HG03025 (cell line): Measurements from ENCODE around the gene GALE.
"Not testable (repeated sequence)": the region's sequence is repeated elsewhere in the genome, so short reads cannot be mapped to it uniquely, and the experiment has no call there.

Experiments used
- ATAC-seq: cut with Tn5 transposase; IDR thresholded peaks from one replicate; pipeline ENCODE4 v1.9.1; 2021; ENCODE audit warnings: mild to moderate bottlenecking, moderate library complexity; ENCODE audit not compliant: unreplicated experiment, low FRiP score

Gene GALE

DNA sequence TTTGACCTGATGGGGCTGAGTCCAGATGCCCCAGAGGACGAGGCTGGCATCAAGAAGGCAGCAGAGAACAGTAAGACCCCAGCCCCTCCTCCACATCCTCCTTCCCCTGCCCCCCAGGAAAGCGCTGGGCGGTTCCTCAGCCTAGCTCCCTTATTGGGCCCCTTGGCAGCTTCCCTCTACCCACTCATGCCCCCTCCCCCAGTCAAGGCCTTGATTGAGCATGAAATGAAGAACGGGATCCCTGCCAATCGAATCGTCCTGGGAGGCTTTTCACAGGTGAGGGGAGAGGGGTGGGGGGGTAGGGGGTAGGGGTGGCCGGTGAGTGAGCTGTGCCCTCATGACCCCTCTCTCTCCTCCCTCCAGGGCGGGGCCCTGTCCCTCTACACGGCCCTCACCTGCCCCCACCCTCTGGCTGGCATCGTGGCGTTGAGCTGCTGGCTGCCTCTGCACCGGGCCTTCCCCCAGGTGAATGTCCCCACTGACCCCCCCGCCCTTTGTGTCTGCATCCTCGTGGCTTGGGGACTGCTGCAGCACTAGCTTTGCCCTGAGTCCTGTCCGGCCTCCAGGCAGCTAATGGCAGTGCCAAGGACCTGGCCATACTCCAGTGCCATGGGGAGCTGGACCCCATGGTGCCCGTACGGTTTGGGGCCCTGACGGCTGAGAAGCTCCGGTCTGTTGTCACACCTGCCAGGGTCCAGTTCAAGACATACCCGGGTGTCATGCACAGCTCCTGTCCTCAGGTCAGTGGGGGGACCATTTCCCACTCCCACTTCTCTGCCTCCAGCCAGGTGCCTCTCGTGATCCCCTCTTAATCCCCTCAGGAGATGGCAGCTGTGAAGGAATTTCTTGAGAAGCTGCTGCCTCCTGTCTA, 6.5 kb downstream of the GALE start:
- ATAC-seq = no peak

- ATAC-seq = no peak
Measured at GRCh38 chr1:23793018-23793781, 7.4 kb downstream of the GALE start.

- ATAC-seq = no peak
Measured at GRCh38 chr1:23792151-23792945, 8.2 kb downstream of the GALE start.

DNA sequence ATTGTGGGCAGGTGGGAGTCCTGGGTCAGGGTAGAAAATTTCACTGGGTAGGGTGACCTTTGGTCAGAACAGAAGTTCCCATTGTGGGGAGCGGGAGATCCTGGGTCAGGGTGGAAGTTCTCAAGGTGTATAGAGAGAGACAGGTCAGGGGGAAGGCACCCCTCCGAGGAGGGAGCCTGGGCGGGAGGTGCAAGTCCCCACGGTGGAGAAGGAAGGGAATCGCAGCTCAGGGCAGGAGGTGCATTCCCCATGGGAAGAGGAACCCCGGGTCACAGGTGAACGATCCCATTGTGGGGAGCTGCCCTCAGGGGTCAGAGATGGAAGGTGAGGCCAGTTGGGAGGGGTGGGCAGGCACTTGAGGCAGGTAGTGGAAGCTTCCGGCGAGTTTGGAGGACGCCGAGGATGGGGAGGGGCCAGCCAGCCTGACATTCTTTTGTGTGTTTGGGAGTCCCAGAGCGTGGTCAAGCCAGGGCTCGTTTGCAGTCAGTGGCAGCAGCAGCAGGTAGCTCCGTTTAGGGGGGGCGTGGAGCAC, 9.0 kb downstream of the GALE start:
- no peak for ATAC-seq

DNA sequence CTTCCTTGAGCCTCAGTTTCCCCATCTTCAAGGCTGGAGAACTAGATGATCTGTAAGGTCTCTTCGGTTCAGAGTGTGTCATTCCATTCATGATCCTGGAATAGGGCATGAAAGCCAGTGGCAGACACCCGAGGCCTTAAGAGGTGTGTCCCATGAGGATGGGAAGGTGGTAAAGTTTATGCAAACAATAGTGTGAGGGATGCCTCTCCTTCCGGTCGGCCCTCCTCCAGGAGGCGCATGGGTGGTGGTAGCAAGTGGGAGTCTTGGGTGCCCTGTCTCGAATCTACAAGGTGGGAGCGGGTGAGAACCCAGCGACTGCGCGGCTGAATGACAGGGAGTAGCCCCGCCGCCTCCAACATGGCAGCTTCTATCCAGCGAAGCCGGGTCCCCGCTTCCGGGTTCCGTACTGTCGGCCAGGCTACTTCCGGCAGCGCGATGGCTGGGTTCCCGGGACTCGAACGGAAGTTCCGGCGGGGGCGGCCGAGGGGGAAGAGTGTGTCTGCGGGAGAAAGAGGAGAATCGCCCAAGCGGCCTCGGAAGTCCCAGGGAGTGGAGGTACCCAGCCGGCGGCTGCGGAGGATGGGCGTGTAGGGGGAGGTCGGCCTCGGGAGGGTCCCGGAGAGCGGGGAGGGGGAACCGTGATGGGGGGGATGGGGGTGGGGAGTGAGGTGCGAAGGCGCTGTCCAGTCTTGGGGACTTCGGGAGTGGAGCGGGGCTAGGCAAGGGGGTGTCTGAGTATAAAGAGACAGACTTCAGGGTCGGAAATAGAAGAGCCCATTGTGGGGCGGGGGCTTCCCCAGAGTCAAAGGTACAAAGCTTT, 9.6 kb downstream of the GALE start, which contains the start of gene LYPLA2:
Gene LYPLA2 (plus strand): TSS at position 450 of the 820 bp plus-strand sequence. CDS start 1,538 bp downstream, outside the sequence.
- peak; percentile 63 for ATAC-seq

- ATAC-seq = no peak
Measured at GRCh38 chr1:23788695-23789094, 11.9 kb downstream of the GALE start.

- no peak for ATAC-seq
Measured at GRCh38 chr1:23787701-23788100, 12.9 kb downstream of the GALE start.

GRCh38 chr1:23784846-23785245, 15.7 kb downstream of the GALE start:
- ATAC-seq = no peak

GRCh38 chr1:23783141-23783540, 17.4 kb downstream of the GALE start:
- ATAC-seq = not testable (repeated sequence)

DNA sequence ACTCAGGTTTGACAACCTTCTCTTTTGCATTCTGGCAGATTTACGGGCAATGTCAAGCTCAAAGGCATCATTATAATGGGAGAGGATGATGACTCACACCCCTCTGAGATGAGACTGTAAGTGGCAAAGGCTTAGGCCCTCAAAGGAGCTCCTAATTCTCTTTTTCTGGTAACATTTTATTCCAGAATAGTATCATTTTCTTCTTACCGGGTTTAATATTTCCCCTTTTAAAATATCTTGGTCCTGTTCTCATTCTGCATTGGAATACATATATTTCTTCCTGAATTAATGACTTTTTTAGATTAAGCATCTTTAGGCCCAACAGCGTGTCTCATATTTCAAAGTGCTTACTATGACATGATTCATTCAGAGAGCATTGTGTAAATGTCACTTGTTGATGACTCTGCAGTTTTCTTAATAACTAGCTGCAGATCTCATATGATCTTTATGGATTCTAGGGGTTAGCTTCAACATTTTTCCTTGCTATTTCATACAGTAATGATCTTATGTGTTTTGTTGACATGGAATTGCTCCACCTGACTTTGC, 20.7 kb downstream of the GALE start:
- no peak for ATAC-seq

DNA sequence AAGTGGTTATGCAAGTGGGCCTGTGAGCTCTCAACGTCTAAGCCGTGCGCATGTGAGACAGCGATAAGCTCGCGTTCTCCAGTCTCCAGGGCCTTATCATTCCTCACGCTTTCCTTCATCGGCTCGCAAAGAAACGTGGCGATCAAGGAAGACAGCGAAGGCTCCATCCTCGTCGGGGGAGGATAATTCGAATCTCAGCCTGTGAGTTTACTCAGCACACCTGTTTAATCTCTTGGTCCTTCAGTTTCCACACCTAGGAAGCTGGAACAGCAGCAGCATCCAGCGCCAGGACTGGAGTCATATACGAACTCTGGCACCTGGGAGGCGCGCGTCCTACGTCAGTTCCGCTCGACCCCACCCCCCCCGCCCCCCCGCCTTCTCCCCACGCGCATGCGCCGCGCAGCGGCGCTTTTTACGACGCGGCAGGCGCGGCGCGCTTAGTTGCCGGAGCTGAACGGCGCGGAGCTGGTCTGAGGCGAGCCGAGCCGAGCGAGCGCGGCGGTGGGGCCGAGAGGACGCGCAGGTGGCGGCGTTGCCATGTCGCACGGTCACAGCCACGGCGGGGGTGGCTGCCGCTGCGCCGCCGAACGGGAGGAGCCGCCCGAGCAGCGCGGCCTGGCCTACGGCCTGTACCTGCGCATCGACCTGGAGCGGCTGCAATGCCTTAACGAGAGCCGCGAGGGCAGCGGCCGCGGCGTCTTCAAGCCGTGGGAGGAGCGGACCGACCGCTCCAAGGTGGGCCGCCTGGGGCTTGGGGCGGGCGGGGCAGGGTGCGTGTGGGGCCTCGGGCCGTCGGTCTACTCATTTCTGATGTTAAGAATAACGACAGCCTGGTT, 22.4 kb downstream of the GALE start, which contains the start of gene PITHD1:
Gene PITHD1 (plus strand): TSS at position 440 of the 836 bp plus-strand sequence. CDS start 98 bp downstream, at position 538.
- peak; percentile 65 for ATAC-seq

DNA sequence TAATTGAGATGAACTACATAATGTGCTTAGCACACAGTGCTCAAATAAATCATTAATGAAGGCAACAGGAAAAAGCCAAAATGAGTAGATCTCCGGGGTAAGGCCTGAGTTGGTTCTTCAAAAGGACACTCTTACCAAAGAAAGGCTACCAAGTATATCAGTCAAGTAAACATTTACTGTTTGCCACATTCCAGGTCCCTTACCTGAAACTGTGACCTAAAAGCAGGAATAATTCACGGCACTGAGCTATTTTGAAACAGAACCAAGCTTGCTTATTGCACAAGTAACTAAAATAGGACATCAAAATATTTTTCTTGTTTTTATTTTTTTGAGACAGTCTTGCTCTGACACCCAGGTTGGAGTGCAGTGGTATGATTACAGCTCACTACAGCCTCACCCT, 24.3 kb downstream of the GALE start:
- ATAC-seq = no peak

GRCh38 chr1:23774174-23774880, 26.2 kb downstream of the GALE start:
- no peak for ATAC-seq

DNA sequence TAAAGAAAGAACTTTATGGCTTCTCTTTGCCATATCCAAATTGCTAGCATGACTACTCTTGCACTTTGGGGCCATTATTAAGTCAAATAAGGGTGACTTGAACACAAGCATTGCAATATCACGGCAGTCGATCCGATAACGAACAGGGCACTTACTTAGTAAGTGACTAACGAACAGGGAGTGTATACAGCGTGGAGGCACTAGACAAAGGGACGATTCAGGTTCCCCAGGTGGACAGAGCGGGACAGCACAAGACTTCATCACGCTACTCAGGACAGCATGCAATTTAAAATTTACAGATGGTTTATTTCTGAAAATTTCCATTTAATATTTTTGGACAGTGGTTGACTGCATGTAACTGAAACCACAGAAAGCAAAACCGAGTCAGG, 27.7 kb downstream of the GALE start:
- no peak for ATAC-seq

- peak; percentile 51 for ATAC-seq
Measured at GRCh38 chr1:23772049-23772853, 28.3 kb downstream of the GALE start.

- no peak for ATAC-seq
Measured at GRCh38 chr1:23768733-23769132, 31.8 kb downstream of the GALE start.

GRCh38 chr1:23763041-23763577, 37.4 kb downstream of the GALE start:
- ATAC-seq = no peak
